Mesothelial cell of epicardium (in vitro differentiated cells): Measurements from ENCODE around the gene MEAF6. TPM values are rescaled to one million over a fixed set of nuclear protein-coding genes. Genes with fewer than 3 reads are reported as not detected.
A peak's percentile ranks its signal among the peaks of the same experiment; 100 is the strongest.

Experiments
- DNase-seq, 2 experiments: peaks; one replicate each; pipeline ENCODE4 v3.0.0; 2021; ENCODE audit warnings: low spot score in 2 of 2; ENCODE audit not compliant: unreplicated experiment in 2 of 2
- H3K27ac Mint-ChIP-seq: 2 replicates; pipeline ENCODE4 v1.8.0; 2021; ENCODE audit warnings: mixed read lengths
- H3K27me3 Mint-ChIP-seq: 2 replicates; pipeline ENCODE4 v1.8.0; 2021; ENCODE audit warnings: low read depth, mixed read lengths
- H3K36me3 Mint-ChIP-seq: 2 replicates; pipeline ENCODE4 v1.8.0; 2021; ENCODE audit warnings: mixed read lengths
- H3K4me1 Mint-ChIP-seq: 2 replicates; pipeline ENCODE4 v1.8.0; 2021; ENCODE audit warnings: mixed read lengths
- H3K4me3 Mint-ChIP-seq: 2 replicates; pipeline ENCODE4 v1.8.0; 2021; ENCODE audit warnings: mild to moderate bottlenecking, moderate library complexity, mixed read lengths
- H3K9me3 Mint-ChIP-seq: 2 replicates; pipeline ENCODE4 v1.8.0; 2021; ENCODE audit warnings: mixed read lengths
- total RNA-seq: library from RNA; stranded (reverse); gene quantifications from 3 replicates; pipeline ENCODE4 v1.2.1, GENCODE V29; 2021
- TF ChIP-seq, protein P1 (sequence below): fragments of 200-600 bp; sonication (generic); IDR thresholded peaks from one replicate; pipeline ENCODE4 v1.5.0; 2021; ENCODE audit warnings: antibody characterized with exemption; ENCODE audit not compliant: unreplicated experiment

Gene MEAF6
- total RNA-seq, 1 donor from 2014 or later: 58.7 TPM

GRCh38 chr1:37474046-37474696, 40.4 kb downstream of the MEAF6 start, which contains the start of gene ZC3H12A:
ZC3H12A (plus strand) TSS chr1:37474580; CDS start chr1:37475497, 917 bp downstream.
- peak within 1 kb of the TSS; percentile 25 for H3K27ac Mint-ChIP-seq
- H3K4me1 Mint-ChIP-seq: peaks cover 52% of the 10 kb centered on the region
- H3K36me3 Mint-ChIP-seq: no peaks in the 10 kb centered on the region
- peaks cover 18% of the 10 kb centered on the region for H3K27me3 Mint-ChIP-seq
- no peaks in the 10 kb centered on the region for H3K9me3 Mint-ChIP-seq
- peak within 1 kb of the TSS; percentile 72 for H3K4me3 Mint-ChIP-seq
- peak; percentile 81 to 89 for DNase-seq
- TF ChIP-seq, protein P1, sequence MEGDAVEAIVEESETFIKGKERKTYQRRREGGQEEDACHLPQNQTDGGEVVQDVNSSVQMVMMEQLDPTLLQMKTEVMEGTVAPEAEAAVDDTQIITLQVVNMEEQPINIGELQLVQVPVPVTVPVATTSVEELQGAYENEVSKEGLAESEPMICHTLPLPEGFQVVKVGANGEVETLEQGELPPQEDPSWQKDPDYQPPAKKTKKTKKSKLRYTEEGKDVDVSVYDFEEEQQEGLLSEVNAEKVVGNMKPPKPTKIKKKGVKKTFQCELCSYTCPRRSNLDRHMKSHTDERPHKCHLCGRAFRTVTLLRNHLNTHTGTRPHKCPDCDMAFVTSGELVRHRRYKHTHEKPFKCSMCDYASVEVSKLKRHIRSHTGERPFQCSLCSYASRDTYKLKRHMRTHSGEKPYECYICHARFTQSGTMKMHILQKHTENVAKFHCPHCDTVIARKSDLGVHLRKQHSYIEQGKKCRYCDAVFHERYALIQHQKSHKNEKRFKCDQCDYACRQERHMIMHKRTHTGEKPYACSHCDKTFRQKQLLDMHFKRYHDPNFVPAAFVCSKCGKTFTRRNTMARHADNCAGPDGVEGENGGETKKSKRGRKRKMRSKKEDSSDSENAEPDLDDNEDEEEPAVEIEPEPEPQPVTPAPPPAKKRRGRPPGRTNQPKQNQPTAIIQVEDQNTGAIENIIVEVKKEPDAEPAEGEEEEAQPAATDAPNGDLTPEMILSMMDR: no peak

GRCh38 chr1:37473431-37474045, 41.0 kb downstream of the MEAF6 start:
- H3K4me1 Mint-ChIP-seq: peaks cover 49% of the 10 kb centered on the region
- peak overlapping the region; percentile 69 for H3K4me3 Mint-ChIP-seq
- no peaks in the 10 kb centered on the region for H3K36me3 Mint-ChIP-seq
- TF ChIP-seq, protein P1: no peak
- H3K27ac Mint-ChIP-seq: no peak overlapping the region
- no peak for DNase-seq
- no peaks in the 10 kb centered on the region for H3K9me3 Mint-ChIP-seq
- H3K27me3 Mint-ChIP-seq: peaks cover 18% of the 10 kb centered on the region

- H3K4me1 Mint-ChIP-seq: peaks cover 48% of the 10 kb centered on the region
- no peak overlapping the region for H3K4me3 Mint-ChIP-seq
- TF ChIP-seq, protein P1: no peak
- H3K27ac Mint-ChIP-seq: no peak overlapping the region
- DNase-seq: no peak
- H3K27me3 Mint-ChIP-seq: peaks cover 18% of the 10 kb centered on the region
- no peaks in the 10 kb centered on the region for H3K36me3 Mint-ChIP-seq
- no peaks in the 10 kb centered on the region for H3K9me3 Mint-ChIP-seq
These were observed 41.6 kb downstream of the MEAF6 start for GRCh38 chr1:37472994-37473393.

DNA sequence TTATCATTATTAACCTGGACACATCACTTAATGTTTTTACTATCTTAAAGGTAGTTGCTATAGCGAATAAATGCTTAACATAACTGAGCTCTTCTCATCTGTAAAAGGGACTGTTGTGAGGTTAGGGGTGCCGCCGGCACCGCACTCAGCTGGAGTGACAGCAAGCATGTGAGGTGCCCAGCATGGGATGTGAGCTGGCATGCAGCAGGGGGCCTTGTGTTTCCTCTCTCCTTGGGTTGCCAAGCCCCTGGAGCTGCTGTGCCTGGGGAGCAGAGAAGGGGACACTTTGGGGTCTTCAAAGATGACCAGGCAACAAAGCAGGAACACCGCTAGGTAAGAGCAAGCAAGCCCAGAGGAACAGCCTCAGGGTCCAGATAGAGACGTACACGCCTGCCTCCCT, 42.3 kb downstream of the MEAF6 start:
- peak overlapping the region; percentile 62 for H3K27ac Mint-ChIP-seq

DNA sequence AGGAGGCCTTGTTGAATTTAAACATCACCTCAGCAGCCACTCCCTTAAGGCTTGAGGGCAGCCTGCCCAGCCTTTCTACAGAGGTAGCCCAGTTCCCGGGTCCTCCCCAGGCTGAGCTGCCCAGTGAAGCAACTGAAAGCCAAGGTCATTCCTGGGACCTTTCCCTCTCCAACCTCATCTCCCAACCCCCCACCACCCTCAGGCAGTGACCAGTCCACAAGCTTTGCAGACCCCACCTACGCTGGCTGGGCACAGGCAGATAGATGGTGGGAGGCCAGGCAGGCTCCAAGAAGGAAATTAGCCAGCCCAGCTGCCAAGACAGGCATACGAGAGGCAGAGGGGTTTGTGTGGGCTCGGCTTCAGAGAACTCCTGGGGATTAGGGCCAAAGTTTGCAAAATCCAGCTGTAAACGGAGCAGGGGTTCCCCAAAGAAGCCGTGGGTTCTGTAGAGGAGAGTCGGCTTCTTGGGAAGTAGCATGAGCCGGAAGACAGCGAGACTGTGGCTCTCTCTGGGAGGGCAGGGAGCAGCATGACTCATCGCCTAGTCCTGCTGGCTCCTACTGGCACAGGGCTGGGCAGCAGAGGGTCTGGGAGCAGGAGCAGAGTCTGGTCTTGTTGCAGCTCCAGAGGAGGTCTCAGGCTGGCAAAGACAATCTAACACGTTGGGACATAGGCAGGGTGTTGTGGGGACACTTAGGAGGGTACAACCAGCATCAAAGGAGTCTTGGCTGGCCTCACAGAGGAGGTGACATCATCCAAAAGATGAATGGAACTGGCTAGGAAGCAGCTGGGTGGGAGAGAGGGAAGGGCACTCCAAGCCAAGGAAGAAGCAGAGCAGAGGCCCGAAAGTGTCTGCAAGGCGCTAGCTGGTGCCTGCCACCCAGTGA, 43.0 kb downstream of the MEAF6 start:
- peak overlapping the region; percentile 81 for H3K27ac Mint-ChIP-seq
- peaks cover 34% of the 10 kb centered on the region for H3K4me1 Mint-ChIP-seq
- no peaks in the 10 kb centered on the region for H3K36me3 Mint-ChIP-seq
- TF ChIP-seq, protein P1: no peak
- peak overlapping the region; percentile 7 for H3K4me3 Mint-ChIP-seq
- peaks cover 18% of the 10 kb centered on the region for H3K27me3 Mint-ChIP-seq
- no peak for DNase-seq
- H3K9me3 Mint-ChIP-seq: no peaks in the 10 kb centered on the region

More for the DNA sequence above, 42.3 kb downstream of the MEAF6 start:
- H3K27me3 Mint-ChIP-seq: peaks cover 18% of the 10 kb centered on the region
- peaks cover 41% of the 10 kb centered on the region for H3K4me1 Mint-ChIP-seq
- no peaks in the 10 kb centered on the region for H3K9me3 Mint-ChIP-seq
- TF ChIP-seq, protein P1: no peak
- no peaks in the 10 kb centered on the region for H3K36me3 Mint-ChIP-seq
- no peak for DNase-seq
- H3K4me3 Mint-ChIP-seq: no peak overlapping the region
